Measurements from ENCODE around the gene PIEZO2.

The PIEZO2 gene

GRCh38 chr18:10743766-10744165 is 405.6 kb downstream of the PIEZO2 start:
- peaks cover 9% of the 10 kb centered on the region for H3K36me3 ChIP-seq (ENCODE audit: control insufficient read depth, insufficient read depth, low read length)
- H3K27me3 ChIP-seq (replicated peaks; ENCODE audit: control insufficient read depth, insufficient read depth, low read length), result no peaks in the 10 kb centered on the region
- H3K4me3 ChIP-seq (replicated peaks; ENCODE audit: low read depth, low read length), result no peak overlapping the region
- no peak for TF ChIP-seq CTCF (IDR thresholded peaks at IDR 0.05; ENCODE audit: insufficient read depth, low read length, poor library complexity, severe bottlenecking)
- no peak for DNase-seq (ENCODE audit: extremely low read depth, insufficient read length)

DNA sequence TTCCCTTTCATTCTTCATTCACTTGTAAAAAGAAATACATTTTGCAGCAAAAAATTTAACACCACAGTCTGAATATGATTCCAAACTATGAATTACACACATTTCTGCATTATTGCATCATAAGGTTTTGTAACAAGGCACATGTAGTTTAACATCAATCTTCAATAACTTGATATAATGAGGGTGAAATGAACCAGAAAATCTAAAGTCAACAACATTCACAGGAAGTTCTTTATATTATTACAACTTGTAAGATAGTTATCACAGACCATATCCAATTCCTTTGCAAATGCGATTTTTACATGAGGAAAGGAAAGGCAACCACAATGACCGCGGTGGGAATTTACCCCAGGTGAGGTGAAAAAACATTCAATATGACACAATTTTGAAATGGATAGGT is 410.2 kb downstream of the PIEZO2 start:
- TF ChIP-seq CTCF (IDR thresholded peaks at IDR 0.05; ENCODE audit: insufficient read depth, low read length, poor library complexity, severe bottlenecking), result no peak
- DNase-seq (ENCODE audit: extremely low read depth, insufficient read length), result no peak
- Histone ChIP-seq H3K27me3 (replicated peaks; ENCODE audit: control insufficient read depth, insufficient read depth, low read length) (no peaks in the 10 kb centered on the region), H3K4me3 (replicated peaks; ENCODE audit: low read depth, low read length) (no peak overlapping the region), H3K36me3 (ENCODE audit: control insufficient read depth, insufficient read depth, low read length) (peaks cover 3% of the 10 kb centered on the region)

- peaks cover 3% of the 10 kb centered on the region for H3K36me3 ChIP-seq (ENCODE audit: control insufficient read depth, insufficient read depth, low read length)
- H3K4me3 ChIP-seq (replicated peaks; ENCODE audit: low read depth, low read length), result no peak overlapping the region
- H3K27me3 ChIP-seq (replicated peaks; ENCODE audit: control insufficient read depth, insufficient read depth, low read length), result no peaks in the 10 kb centered on the region
- no peak for DNase-seq (ENCODE audit: extremely low read depth, insufficient read length)
- TF ChIP-seq CTCF (IDR thresholded peaks at IDR 0.05; ENCODE audit: insufficient read depth, low read length, poor library complexity, severe bottlenecking), result no peak
Observed at GRCh38 chr18:10736984-10737383, 412.4 kb downstream of the PIEZO2 start.

DNA sequence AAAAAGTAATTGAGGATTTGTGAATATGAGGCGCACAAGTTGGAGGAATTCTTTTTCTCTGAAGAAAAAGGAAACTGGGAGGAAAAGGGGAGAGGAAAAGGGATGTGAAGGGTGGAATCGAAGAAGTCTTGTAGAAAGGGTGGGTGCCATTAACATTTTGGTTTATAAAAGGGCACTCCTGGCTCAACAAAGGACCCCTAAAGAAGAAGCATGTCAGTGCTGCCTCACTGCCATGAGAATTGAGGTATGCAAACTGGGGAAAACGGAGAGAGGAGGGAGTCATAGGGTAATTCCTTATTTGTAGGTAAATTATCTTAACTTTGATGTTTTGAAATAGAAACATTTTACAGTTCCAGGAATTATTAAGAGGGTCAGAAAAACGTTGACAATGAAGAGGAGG is 416.4 kb downstream of the PIEZO2 start:
- Histone ChIP-seq H3K4me3 (replicated peaks; ENCODE audit: low read depth, low read length) (no peak overlapping the region), H3K27me3 (replicated peaks; ENCODE audit: control insufficient read depth, insufficient read depth, low read length) (no peaks in the 10 kb centered on the region), H3K36me3 (ENCODE audit: control insufficient read depth, insufficient read depth, low read length) (peaks cover 3% of the 10 kb centered on the region)
- no peak for DNase-seq (ENCODE audit: extremely low read depth, insufficient read length)
- no peak for TF ChIP-seq CTCF (IDR thresholded peaks at IDR 0.05; ENCODE audit: insufficient read depth, low read length, poor library complexity, severe bottlenecking)

GRCh38 chr18:10727477-10727876 is 421.9 kb downstream of the PIEZO2 start:
- no peak for TF ChIP-seq CTCF (IDR thresholded peaks at IDR 0.05; ENCODE audit: insufficient read depth, low read length, poor library complexity, severe bottlenecking)
- DNase-seq (ENCODE audit: extremely low read depth, insufficient read length), result no peak
- H3K27me3 ChIP-seq (replicated peaks; ENCODE audit: control insufficient read depth, insufficient read depth, low read length), result no peaks in the 10 kb centered on the region
- peaks cover 6% of the 10 kb centered on the region for H3K36me3 ChIP-seq (ENCODE audit: control insufficient read depth, insufficient read depth, low read length)
- H3K4me3 ChIP-seq (replicated peaks; ENCODE audit: low read depth, low read length), result no peak overlapping the region

All from GM06990 (cell line).